ENCODE measurements around the gene ARGLU1. TPM values are rescaled to one million over a fixed set of nuclear protein-coding genes. Genes with fewer than 3 reads are reported as not detected.

Gene ARGLU1
- total RNA-seq, 1 donor from 2014 or later = 56.9 TPM

DNA sequence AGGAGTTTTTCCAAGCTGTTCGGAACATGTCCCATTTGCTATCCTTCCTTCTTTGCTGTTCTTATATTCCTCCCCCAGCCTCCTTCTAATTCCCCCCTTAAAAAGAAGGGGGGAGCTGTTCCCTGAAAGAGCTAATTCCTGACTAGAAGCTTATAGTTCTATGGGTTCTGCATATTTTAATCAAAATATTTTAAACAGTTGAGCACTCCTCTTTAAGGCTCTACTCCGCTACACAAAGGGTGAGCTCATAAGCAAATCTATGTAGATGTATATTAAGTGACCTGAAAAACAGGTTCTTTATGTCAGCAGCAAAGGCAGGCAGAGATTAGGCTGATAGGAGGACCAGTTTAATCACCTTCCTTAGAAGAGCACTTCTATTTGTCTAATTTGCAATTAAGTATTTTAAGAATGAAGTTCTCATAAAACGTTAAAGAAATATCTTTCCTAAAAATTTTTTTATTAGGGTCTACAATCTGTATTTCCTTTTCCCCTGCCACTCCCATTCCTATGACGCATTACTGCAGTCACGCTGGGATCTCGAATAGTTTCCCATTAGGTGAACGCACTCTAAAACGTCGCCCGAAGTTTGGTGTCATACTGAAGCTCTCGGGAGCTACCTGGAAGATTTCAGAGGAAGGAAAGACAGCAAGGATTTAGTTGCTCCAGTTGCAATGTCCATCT is 37.6 kb downstream of the ARGLU1 start:
- peaks cover 40% of the 10 kb centered on the region for H3K4me1 Mint-ChIP-seq (ENCODE audit: low read depth, unreplicated experiment)
- no peak for DNase-seq (ENCODE audit: low read depth)
- no peaks in the 10 kb centered on the region for H3K9me3 Mint-ChIP-seq (ENCODE audit: unreplicated experiment)
- H2AFZ ChIP-seq (ENCODE audit: low read depth, low read length) = no peak overlapping the region
- H3K27ac Mint-ChIP-seq (ENCODE audit: unreplicated experiment) = peak overlapping the region; percentile 34
- H3K9me3 ChIP-seq (ENCODE audit: insufficient read depth, low read depth, low read length) = no peaks in the 10 kb centered on the region
- TF ChIP-seq, protein P1, sequence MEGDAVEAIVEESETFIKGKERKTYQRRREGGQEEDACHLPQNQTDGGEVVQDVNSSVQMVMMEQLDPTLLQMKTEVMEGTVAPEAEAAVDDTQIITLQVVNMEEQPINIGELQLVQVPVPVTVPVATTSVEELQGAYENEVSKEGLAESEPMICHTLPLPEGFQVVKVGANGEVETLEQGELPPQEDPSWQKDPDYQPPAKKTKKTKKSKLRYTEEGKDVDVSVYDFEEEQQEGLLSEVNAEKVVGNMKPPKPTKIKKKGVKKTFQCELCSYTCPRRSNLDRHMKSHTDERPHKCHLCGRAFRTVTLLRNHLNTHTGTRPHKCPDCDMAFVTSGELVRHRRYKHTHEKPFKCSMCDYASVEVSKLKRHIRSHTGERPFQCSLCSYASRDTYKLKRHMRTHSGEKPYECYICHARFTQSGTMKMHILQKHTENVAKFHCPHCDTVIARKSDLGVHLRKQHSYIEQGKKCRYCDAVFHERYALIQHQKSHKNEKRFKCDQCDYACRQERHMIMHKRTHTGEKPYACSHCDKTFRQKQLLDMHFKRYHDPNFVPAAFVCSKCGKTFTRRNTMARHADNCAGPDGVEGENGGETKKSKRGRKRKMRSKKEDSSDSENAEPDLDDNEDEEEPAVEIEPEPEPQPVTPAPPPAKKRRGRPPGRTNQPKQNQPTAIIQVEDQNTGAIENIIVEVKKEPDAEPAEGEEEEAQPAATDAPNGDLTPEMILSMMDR (IDR thresholded peaks at IDR 0.05; ENCODE audit: insufficient read depth, low read depth, low read length) = no peak
- TF ChIP-seq EZH2 (IDR thresholded peaks at IDR 0.05; ENCODE audit: insufficient read depth, low read length) = no peak
- H3K36me3 ChIP-seq (ENCODE audit: insufficient read depth, low read length) = no peaks in the 10 kb centered on the region
- peak overlapping the region; percentile 93 for H3K4me2 ChIP-seq (ENCODE audit: low read length)
- no peaks in the 10 kb centered on the region for H3K27me3 Mint-ChIP-seq (ENCODE audit: low read depth, unreplicated experiment)
- peak overlapping the region; percentile 87 for H3K27ac ChIP-seq (ENCODE audit: low read depth, low read length)
- H3K4me3 Mint-ChIP-seq (ENCODE audit: unreplicated experiment) = peak overlapping the region; percentile 96
- no peak for FAIRE-seq
- H3K27me3 ChIP-seq (ENCODE audit: insufficient read depth, low read length) = no peaks in the 10 kb centered on the region
- peaks cover 98% of the 10 kb centered on the region for H3K79me2 ChIP-seq (ENCODE audit: insufficient read depth, low read length)
- H3K4me1 ChIP-seq (ENCODE audit: insufficient read depth, low read length) = peaks cover 30% of the 10 kb centered on the region
- peak overlapping the region; percentile 96 for H3K9ac ChIP-seq (ENCODE audit: low read length)
- no peaks in the 10 kb centered on the region for H3K36me3 Mint-ChIP-seq (ENCODE audit: low read depth, unreplicated experiment)
- peak overlapping the region; percentile 96 for H3K4me3 ChIP-seq (ENCODE audit: insufficient read depth, low read depth, low read length)
- H4K20me1 ChIP-seq (ENCODE audit: insufficient read depth, low read length) = peaks cover 76% of the 10 kb centered on the region

DNA sequence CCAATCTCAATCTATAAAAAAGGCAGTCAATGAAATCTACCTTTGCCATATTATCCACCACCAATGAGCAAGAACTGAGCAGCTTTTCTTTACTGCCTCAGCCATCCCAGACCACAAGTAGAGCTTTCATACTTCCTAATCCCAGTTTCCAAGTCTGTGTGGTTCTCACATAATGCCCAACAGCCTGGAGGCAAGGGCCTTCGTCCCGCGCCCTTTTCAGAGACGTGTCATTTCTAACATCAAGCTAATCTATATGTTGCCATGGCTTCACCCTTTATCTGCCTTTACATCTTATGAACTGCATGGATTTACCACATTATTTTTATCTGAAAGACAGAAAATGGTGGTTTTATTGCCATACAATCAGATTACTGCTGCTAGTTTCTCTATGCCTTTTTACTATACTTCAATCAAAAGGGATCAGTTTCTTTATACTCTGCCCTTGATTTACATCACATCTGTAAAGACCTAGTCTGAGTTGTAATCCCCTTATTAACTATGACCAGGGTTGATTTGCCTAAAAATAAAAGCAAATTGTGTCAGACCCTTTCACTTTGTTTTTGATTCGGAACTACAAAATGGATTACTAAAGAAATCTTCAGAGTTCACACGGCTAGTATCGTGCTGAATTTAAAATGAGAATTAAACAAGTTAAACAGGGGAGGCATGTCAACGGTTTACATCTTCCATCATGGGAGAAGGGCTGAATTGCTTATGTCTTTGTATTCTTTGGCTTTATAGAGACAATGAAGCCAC is 38.3 kb downstream of the ARGLU1 start:
- no peaks in the 10 kb centered on the region for H3K9me3 ChIP-seq (ENCODE audit: insufficient read depth, low read depth, low read length)
- H3K36me3 Mint-ChIP-seq (ENCODE audit: low read depth, unreplicated experiment) = no peaks in the 10 kb centered on the region
- H3K27ac ChIP-seq (ENCODE audit: low read depth, low read length) = peak overlapping the region; percentile 87

More for the DNA sequence above, 38.3 kb downstream of the ARGLU1 start:
- Histone ChIP-seq H4K20me1 (ENCODE audit: insufficient read depth, low read length) (peaks cover 84% of the 10 kb centered on the region), H3K4me2 (ENCODE audit: low read length) (peak overlapping the region; percentile 93), H3K4me1 (ENCODE audit: insufficient read depth, low read length) (peaks cover 30% of the 10 kb centered on the region), H3K9ac (ENCODE audit: low read length) (peak overlapping the region; percentile 29), H3K4me3 (ENCODE audit: insufficient read depth, low read depth, low read length) (no peak overlapping the region), H3K27me3 (ENCODE audit: insufficient read depth, low read length) (no peaks in the 10 kb centered on the region), H3K36me3 (ENCODE audit: insufficient read depth, low read length) (no peaks in the 10 kb centered on the region), H3K79me2 (ENCODE audit: insufficient read depth, low read length) (peaks cover 100% of the 10 kb centered on the region), H2AFZ (ENCODE audit: low read depth, low read length) (no peak overlapping the region)
- FAIRE-seq = no peak
- Mint-ChIP-seq H3K27ac (ENCODE audit: unreplicated experiment) (peak overlapping the region; percentile 82), H3K27me3 (ENCODE audit: low read depth, unreplicated experiment) (no peaks in the 10 kb centered on the region), H3K9me3 (ENCODE audit: unreplicated experiment) (no peaks in the 10 kb centered on the region), H3K4me3 (ENCODE audit: unreplicated experiment) (peak overlapping the region; percentile 96), H3K4me1 (ENCODE audit: low read depth, unreplicated experiment) (peaks cover 41% of the 10 kb centered on the region)
- DNase-seq (ENCODE audit: low read depth) = no peak
- TF ChIP-seq EZH2 (IDR thresholded peaks at IDR 0.05; ENCODE audit: insufficient read depth, low read length) = no peak
- TF ChIP-seq, protein P1 (IDR thresholded peaks at IDR 0.05; ENCODE audit: insufficient read depth, low read depth, low read length) = no peak
